G401 (cell line): ENCODE measurements around the gene CDK5RAP3. TPM values are rescaled to one million over a fixed set of nuclear protein-coding genes. Genes with fewer than 3 reads are reported as not detected.

Experiments used
- total RNA-seq: library from RNA; depleted of rRNA; stranded (reverse); fragments of >200 nt; shearing (Covaris generic); gene quantifications from 2 replicates; pipeline ENCODE4 v1.2.3, GENCODE V29; 2014; rRNA removed

The CDK5RAP3 gene
- total RNA-seq, 1 experiment from 2014 or later: 101 TPM

Other genes with a start within 250 kb of the CDK5RAP3 start
- not detected in 2 replicates for gene TBX21, start 237.9 kb upstream of the CDK5RAP3 start, total RNA-seq
- 4.2 and 5.6 TPM in 2 replicates for gene OSBPL7, start 149.3 kb upstream of the CDK5RAP3 start, total RNA-seq
- 75.4 and 95.6 TPM in 2 replicates for gene MRPL10, start 139.6 kb upstream of the CDK5RAP3 start, total RNA-seq
- gene LRRC46, start 139.4 kb upstream of the CDK5RAP3 start, total RNA-seq: 0.12 TPM in 1 of 2 replicates, not detected in the other
- 68.4 and 72.7 TPM in 2 replicates for gene SCRN2, start 129.8 kb upstream of the CDK5RAP3 start, total RNA-seq
- gene SP6, start 120.0 kb upstream of the CDK5RAP3 start, total RNA-seq: 6.7 and 8.5 TPM in 2 replicates
- 0.68 and 0.71 TPM in 2 replicates for gene SP2, start 74.9 kb upstream of the CDK5RAP3 start, total RNA-seq
- 50.2 and 90.7 TPM in 2 replicates for gene PNPO, start 29.5 kb upstream of the CDK5RAP3 start, total RNA-seq
- not detected in 2 replicates for gene PRR15L, start 13.2 kb upstream of the CDK5RAP3 start, total RNA-seq
- gene COPZ2, start 66.7 kb downstream of the CDK5RAP3 start, total RNA-seq: not detected in 2 replicates
- 19.5 and 21.3 TPM in 2 replicates for gene NFE2L1, start 77.2 kb downstream of the CDK5RAP3 start, total RNA-seq
- 54.5 and 65.0 TPM in 2 replicates for gene CBX1, start 130.4 kb downstream of the CDK5RAP3 start, total RNA-seq
- gene SNX11, start 136.7 kb downstream of the CDK5RAP3 start, total RNA-seq: 22.5 and 25.2 TPM in 2 replicates